ENCODE results near the gene AHDC1.

DNA sequence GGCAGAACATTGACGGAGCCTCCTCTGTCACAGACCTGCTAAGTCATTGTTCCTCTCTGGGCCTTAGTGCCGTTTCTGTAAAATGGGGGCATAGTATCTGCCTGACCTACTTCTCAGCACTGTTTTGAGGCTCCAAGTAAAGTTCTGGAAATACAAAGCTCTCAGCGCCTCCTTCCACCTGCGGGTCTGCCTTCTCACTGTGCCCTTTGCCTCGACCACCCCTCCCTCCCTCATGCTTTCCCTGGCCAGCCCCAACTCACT, 98.6 kb downstream of the AHDC1 start:
- no peak for TF ChIP-seq TCF4 (CRISPR knock-in tag; IDR thresholded peaks at IDR 0.05; ENCODE audit: borderline replicate concordance)
- TF ChIP-seq ZFP30 (CRISPR knock-in tag; IDR thresholded peaks at IDR 0.05) = no peak
- TF ChIP-seq CSDC2 (CRISPR knock-in tag; IDR thresholded peaks at IDR 0.05) = no peak
- no peak for TF ChIP-seq PPARA (CRISPR knock-in tag; IDR thresholded peaks at IDR 0.05; ENCODE audit: borderline replicate concordance)
- TF ChIP-seq RARB (CRISPR knock-in tag; IDR thresholded peaks at IDR 0.05) = no peak
- TF ChIP-seq ESRRG (CRISPR knock-in tag; IDR thresholded peaks at IDR 0.05) = no peak
- TF ChIP-seq, protein P1, sequence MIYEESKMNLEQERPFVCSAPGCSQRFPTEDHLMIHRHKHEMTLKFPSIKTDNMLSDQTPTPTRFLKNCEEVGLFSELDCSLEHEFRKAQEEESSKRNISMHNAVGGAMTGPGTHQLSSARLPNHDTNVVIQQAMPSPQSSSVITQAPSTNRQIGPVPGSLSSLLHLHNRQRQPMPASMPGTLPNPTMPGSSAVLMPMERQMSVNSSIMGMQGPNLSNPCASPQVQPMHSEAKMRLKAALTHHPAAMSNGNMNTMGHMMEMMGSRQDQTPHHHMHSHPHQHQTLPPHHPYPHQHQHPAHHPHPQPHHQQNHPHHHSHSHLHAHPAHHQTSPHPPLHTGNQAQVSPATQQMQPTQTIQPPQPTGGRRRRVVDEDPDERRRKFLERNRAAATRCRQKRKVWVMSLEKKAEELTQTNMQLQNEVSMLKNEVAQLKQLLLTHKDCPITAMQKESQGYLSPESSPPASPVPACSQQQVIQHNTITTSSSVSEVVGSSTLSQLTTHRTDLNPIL (CRISPR knock-in tag; IDR thresholded peaks at IDR 0.05; ENCODE audit: low read depth) = no peak
- TF ChIP-seq ARNTL (CRISPR knock-in tag; IDR thresholded peaks at IDR 0.05; ENCODE audit: borderline replicate concordance, low read depth) = no peak
- TF ChIP-seq, protein P2, sequence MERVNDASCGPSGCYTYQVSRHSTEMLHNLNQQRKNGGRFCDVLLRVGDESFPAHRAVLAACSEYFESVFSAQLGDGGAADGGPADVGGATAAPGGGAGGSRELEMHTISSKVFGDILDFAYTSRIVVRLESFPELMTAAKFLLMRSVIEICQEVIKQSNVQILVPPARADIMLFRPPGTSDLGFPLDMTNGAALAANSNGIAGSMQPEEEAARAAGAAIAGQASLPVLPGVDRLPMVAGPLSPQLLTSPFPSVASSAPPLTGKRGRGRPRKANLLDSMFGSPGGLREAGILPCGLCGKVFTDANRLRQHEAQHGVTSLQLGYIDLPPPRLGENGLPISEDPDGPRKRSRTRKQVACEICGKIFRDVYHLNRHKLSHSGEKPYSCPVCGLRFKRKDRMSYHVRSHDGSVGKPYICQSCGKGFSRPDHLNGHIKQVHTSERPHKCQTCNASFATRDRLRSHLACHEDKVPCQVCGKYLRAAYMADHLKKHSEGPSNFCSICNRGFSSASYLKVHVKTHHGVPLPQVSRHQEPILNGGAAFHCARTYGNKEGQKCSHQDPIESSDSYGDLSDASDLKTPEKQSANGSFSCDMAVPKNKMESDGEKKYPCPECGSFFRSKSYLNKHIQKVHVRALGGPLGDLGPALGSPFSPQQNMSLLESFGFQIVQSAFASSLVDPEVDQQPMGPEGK (CRISPR knock-in tag; IDR thresholded peaks at IDR 0.05; ENCODE audit: borderline replicate concordance) = no peak

Measured in SK-N-SH treated with all-trans-retinoic acid at 6 μM for 48 hours (cell line).